Measurements from ENCODE around the gene SLC48A1.

The SLC48A1 gene

GRCh38 chr12:47789141-47789540, 16.1 kb downstream of the SLC48A1 start:
- Mint-ChIP-seq H3K27ac (no peak overlapping the region), H3K4me1 (peaks cover 12% of the 10 kb centered on the region), H3K4me3 (no peak overlapping the region), H3K36me3 (ENCODE audit: low read depth) (peaks cover 62% of the 10 kb centered on the region), H3K27me3 (ENCODE audit: low read depth, poor library complexity) (no peaks in the 10 kb centered on the region), H3K9me3 (no peaks in the 10 kb centered on the region)
- no peak for DNase-seq
- TF ChIP-seq CTCF (IDR thresholded peaks at IDR 0.05): no peak

DNA sequence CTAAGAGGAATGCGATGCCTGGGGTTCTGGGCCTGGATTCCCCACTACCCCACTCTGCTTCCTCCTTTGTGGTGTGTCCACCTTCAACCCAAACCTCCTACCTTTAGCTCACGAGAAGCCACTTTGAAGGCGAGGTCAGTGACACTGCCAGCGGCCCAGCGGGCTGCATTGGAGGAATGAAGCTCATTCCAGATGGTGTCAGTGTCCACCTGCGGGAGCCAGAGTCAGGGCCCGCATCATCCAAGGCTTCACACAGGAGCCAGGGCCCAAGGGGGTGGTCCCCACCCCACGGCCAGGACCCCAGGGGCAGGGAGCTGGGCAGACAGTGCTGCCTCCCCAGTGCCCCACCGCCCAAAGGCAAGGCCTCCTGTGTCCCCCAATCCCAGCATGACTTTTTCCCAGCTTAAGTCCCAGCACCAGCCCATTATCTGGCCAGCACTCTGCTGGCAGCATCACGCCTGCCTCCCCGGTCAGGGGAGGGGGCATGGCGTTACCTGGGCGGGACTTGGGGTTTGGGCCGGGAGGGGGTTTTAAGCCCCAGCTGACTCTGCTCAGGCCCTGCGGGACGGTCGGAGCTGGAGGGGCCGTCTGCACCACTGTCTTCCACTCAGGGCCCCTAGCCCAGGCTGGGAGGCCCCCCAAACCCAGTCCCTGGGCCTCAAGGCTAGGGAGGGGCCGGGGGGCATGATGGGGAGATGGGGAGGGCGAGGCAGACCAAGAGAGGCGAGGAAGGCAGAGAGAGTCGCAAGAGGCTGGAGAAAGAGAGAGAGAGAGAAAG, 16.9 kb downstream of the SLC48A1 start:
- H3K4me1 Mint-ChIP-seq: peaks cover 12% of the 10 kb centered on the region
- TF ChIP-seq CTCF (IDR thresholded peaks at IDR 0.05): no peak
- no peaks in the 10 kb centered on the region for H3K27me3 Mint-ChIP-seq (ENCODE audit: low read depth, poor library complexity)
- DNase-seq: no peak
- H3K4me3 Mint-ChIP-seq: no peak overlapping the region
- no peaks in the 10 kb centered on the region for H3K9me3 Mint-ChIP-seq
- H3K27ac Mint-ChIP-seq: no peak overlapping the region
- H3K36me3 Mint-ChIP-seq (ENCODE audit: low read depth): peaks cover 60% of the 10 kb centered on the region

GRCh38 chr12:47790676-47791350, 17.8 kb downstream of the SLC48A1 start:
- no peak for DNase-seq
- Mint-ChIP-seq H3K4me3 (no peak overlapping the region), H3K4me1 (peaks cover 12% of the 10 kb centered on the region), H3K27me3 (ENCODE audit: low read depth, poor library complexity) (no peaks in the 10 kb centered on the region), H3K36me3 (ENCODE audit: low read depth) (peaks cover 52% of the 10 kb centered on the region), H3K9me3 (no peaks in the 10 kb centered on the region), H3K27ac (no peak overlapping the region)
- TF ChIP-seq CTCF (IDR thresholded peaks at IDR 0.05): no peak

DNA sequence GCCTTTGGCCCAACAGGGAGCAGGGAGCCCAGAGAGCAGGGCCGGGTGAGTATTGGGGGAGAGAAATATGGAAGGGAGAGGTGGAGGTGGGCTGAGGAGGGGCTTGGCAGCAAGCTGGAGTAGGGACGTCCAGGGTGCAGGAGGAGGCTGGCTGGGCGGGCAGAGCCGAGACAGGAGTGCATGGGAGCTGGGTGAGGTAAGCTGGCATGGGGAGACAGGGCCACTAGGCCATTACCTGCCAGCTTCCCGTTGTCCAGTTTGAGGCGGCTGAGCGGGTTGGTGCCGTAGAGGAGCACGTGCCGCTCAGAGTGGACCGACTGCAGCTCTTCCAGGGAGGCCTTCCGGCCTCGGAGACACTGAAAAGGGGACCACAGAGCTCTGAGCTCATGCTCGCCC, 18.3 kb downstream of the SLC48A1 start:
- H3K36me3 Mint-ChIP-seq (ENCODE audit: low read depth): peaks cover 49% of the 10 kb centered on the region
- TF ChIP-seq CTCF (IDR thresholded peaks at IDR 0.05): no peak
- peaks cover 12% of the 10 kb centered on the region for H3K4me1 Mint-ChIP-seq
- H3K4me3 Mint-ChIP-seq: no peak overlapping the region
- no peak overlapping the region for H3K27ac Mint-ChIP-seq
- DNase-seq: no peak
- no peaks in the 10 kb centered on the region for H3K9me3 Mint-ChIP-seq
- H3K27me3 Mint-ChIP-seq (ENCODE audit: low read depth, poor library complexity): no peaks in the 10 kb centered on the region

DNA sequence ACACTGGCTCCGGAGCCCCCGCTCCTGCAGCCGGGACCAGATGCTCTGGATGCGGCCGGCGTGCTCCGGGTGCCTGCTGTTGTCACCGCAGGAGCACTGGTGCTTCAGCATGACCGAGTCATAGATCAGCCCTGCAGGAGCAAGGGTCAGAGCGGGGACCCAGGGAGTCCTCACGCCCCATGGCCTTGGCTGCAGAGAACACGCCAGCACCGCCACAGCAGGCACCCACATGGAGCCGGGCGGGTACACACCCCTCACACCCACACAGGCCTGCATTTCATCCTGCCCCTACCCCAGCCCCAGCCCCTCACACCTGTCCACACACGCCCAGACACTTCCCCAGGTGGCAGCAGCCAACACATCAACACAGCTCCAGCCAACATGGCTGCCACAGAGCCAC, 18.8 kb downstream of the SLC48A1 start:
- no peak overlapping the region for H3K4me3 Mint-ChIP-seq
- H3K27ac Mint-ChIP-seq: no peak overlapping the region
- no peak for DNase-seq
- peaks cover 12% of the 10 kb centered on the region for H3K4me1 Mint-ChIP-seq
- H3K36me3 Mint-ChIP-seq (ENCODE audit: low read depth): peaks cover 47% of the 10 kb centered on the region
- H3K9me3 Mint-ChIP-seq: no peaks in the 10 kb centered on the region
- no peak for TF ChIP-seq CTCF (IDR thresholded peaks at IDR 0.05)
- H3K27me3 Mint-ChIP-seq (ENCODE audit: low read depth, poor library complexity): no peaks in the 10 kb centered on the region

All from nephron progenitor cell (in vitro differentiated cells).